Stomach (tissue), 4 donors: ENCODE measurements around the gene AUTS2.

ENCODE experiments used
- CTCF ChIP-seq, 7 experiments: fragments of 450-650 bp in 4 of 7; fragments of 200-600 bp in 3 of 7; sonication (generic) in 3 of 7; IDR thresholded peaks; one replicate each; pipeline ENCODE4 v1.5.1; 2016 to 2019; ENCODE audit warnings: antibody characterized with exemption in 7 of 7, control low read depth in 2 of 7, mild to moderate bottlenecking in 1 of 7
- EP300 ChIP-seq: sonication (generic); formaldehyde crosslinking; IDR thresholded peaks from one replicate; pipeline ENCODE4 v1.6.1; 2017; ENCODE audit warnings: antibody characterized with exemption
- POLR2A ChIP-seq, 4 donors: fragments of 450-650 bp; IDR thresholded peaks; one replicate each; pipeline ENCODE4 v1.6.1; 2016; ENCODE audit warnings: antibody characterized with exemption in 4 of 4, control low read depth in 2 of 4, mild to moderate bottlenecking in 1 of 4, moderate library complexity in 1 of 4
- POLR2AphosphoS5 ChIP-seq, 3 donors: sonication (generic); formaldehyde crosslinking; IDR thresholded peaks; one replicate each; pipeline ENCODE4 v1.6.1; 2016; ENCODE audit warnings: antibody characterized with exemption in 3 of 3

DNA sequence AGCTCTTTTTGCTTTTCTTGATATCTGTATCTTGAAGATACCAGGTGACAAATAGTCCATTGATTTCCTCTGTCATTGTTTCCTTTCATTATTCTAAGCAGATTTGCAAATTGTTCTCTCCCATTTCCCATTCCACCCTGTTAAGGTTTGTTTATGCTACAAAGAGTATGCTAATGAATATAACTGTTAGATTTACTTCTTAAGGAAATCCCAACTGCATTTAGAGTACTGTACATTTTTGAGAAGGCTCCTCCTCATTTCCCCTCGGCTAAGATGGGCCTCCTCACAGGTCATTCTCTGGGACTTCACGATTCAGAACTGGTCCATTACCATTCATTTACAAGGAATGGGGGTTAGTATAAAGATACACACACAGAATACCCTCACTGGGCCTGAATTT lies 15.6 kb downstream of the AUTS2 start:
- no peak for TF ChIP-seq CTCF (IDR thresholded peaks at IDR 0.05)
- no peak for TF ChIP-seq POLR2AphosphoS5 (IDR thresholded peaks at IDR 0.05)
- TF ChIP-seq POLR2A (IDR thresholded peaks at IDR 0.05) = no peak
- no peak for TF ChIP-seq EP300
